Stomach (tissue), 4 donors: Measurements from ENCODE around the gene RHBDF1.

Experiments
- EP300 ChIP-seq: sonication (generic); formaldehyde crosslinking; IDR thresholded peaks from one replicate; pipeline ENCODE4 v1.6.1; 2017; ENCODE audit warnings: antibody characterized with exemption
- POLR2A ChIP-seq, 4 donors: fragments of 450-650 bp; IDR thresholded peaks; one replicate each; pipeline ENCODE4 v1.6.1; 2016; ENCODE audit warnings: antibody characterized with exemption in 4 of 4, control low read depth in 2 of 4, mild to moderate bottlenecking in 1 of 4, moderate library complexity in 1 of 4
- POLR2AphosphoS5 ChIP-seq, 3 donors: sonication (generic); formaldehyde crosslinking; IDR thresholded peaks; one replicate each; pipeline ENCODE4 v1.6.1; 2016; ENCODE audit warnings: antibody characterized with exemption in 3 of 3
- TF ChIP-seq, protein P1 (sequence below), 7 experiments: fragments of 450-650 bp in 4 of 7; fragments of 200-600 bp in 3 of 7; sonication (generic) in 3 of 7; IDR thresholded peaks; one replicate each; pipeline ENCODE4 v1.5.1; 2016 to 2019; ENCODE audit warnings: antibody characterized with exemption in 7 of 7, control low read depth in 2 of 7, mild to moderate bottlenecking in 1 of 7

DNA sequence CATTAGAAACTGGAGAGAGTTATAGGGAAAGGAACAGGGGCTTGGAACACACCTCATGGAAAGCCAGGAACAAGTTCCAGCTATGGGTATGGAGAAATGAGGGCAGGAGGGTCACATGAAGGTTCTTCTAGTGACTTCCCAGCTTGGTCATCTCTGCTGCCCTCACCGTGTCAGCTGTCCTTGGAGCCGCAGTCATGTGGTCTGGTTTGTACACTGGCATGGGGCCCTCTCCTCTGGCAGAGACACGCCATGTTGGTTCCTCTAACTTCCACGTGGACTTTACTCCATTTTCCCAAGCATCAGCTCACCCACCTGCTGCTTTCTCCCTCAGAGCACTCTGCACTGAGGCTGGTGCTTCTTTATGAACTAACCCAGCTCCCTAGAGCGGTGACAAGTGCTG lies 31.9 kb upstream of the RHBDF1 start:
- TF ChIP-seq POLR2A (IDR thresholded peaks at IDR 0.05) (no peak), POLR2AphosphoS5 (IDR thresholded peaks at IDR 0.05) (no peak), EP300 (no peak)
- TF ChIP-seq, protein P1, sequence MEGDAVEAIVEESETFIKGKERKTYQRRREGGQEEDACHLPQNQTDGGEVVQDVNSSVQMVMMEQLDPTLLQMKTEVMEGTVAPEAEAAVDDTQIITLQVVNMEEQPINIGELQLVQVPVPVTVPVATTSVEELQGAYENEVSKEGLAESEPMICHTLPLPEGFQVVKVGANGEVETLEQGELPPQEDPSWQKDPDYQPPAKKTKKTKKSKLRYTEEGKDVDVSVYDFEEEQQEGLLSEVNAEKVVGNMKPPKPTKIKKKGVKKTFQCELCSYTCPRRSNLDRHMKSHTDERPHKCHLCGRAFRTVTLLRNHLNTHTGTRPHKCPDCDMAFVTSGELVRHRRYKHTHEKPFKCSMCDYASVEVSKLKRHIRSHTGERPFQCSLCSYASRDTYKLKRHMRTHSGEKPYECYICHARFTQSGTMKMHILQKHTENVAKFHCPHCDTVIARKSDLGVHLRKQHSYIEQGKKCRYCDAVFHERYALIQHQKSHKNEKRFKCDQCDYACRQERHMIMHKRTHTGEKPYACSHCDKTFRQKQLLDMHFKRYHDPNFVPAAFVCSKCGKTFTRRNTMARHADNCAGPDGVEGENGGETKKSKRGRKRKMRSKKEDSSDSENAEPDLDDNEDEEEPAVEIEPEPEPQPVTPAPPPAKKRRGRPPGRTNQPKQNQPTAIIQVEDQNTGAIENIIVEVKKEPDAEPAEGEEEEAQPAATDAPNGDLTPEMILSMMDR (IDR thresholded peaks at IDR 0.05), result no peak
